ENCODE measurements around the gene KCNQ1OT1. TPM values are rescaled to one million over a fixed set of nuclear protein-coding genes. Genes with fewer than 3 reads are reported as not detected.
"Not testable (repeated sequence)": the region's sequence is repeated elsewhere in the genome, so short reads cannot be mapped to it uniquely, and the experiment has no call there.

Gene KCNQ1OT1
- total RNA-seq, 2 donors from 2014 or later: 0.26 to 0.35 TPM

GRCh38 chr11:2647167-2647566, 52.6 kb downstream of the KCNQ1OT1 start:
- H3K36me3 Mint-ChIP-seq (ENCODE audit: insufficient read depth in 2 of 2): peaks cover 30 to 42% of the 10 kb centered on the region in 2 donors
- H3K4me3 Mint-ChIP-seq: no peak overlapping the region

GRCh38 chr11:2645779-2646118, 54.0 kb downstream of the KCNQ1OT1 start:
- H3K27ac Mint-ChIP-seq: no peak overlapping the region
- peaks cover 29 to 35% of the 10 kb centered on the region in 2 donors for H3K9me3 Mint-ChIP-seq
- H3K4me3 Mint-ChIP-seq: no peak overlapping the region
- H3K36me3 Mint-ChIP-seq (ENCODE audit: insufficient read depth in 2 of 2): peaks cover 26 to 50% of the 10 kb centered on the region in 2 donors
- ATAC-seq (replicated peaks in 1 of 2) (no peak), DNase-seq (no peak)
- no peaks in the 10 kb centered on the region for H3K27me3 Mint-ChIP-seq (ENCODE audit: low read depth)
- no peaks in the 10 kb centered on the region for H3K4me1 Mint-ChIP-seq (ENCODE audit: low read depth)

More at GRCh38 chr11:2647167-2647566, 52.6 kb downstream of the KCNQ1OT1 start:
- H3K9me3 Mint-ChIP-seq: peaks cover 26 to 35% of the 10 kb centered on the region in 2 donors
- ATAC-seq (replicated peaks in 1 of 2) (no peak), DNase-seq (no peak)
- H3K27me3 Mint-ChIP-seq (ENCODE audit: low read depth): no peaks in the 10 kb centered on the region
- H3K4me1 Mint-ChIP-seq (ENCODE audit: low read depth): no peaks in the 10 kb centered on the region
- H3K27ac Mint-ChIP-seq: no peak overlapping the region

- Mint-ChIP-seq H3K4me1 (ENCODE audit: low read depth) (no peaks in the 10 kb centered on the region), H3K4me3 (no peak overlapping the region), H3K9me3 (peaks cover 26 to 33% of the 10 kb centered on the region in 2 donors), H3K36me3 (ENCODE audit: insufficient read depth in 2 of 2) (peaks cover 25 to 52% of the 10 kb centered on the region in 2 donors), H3K27me3 (ENCODE audit: low read depth) (no peaks in the 10 kb centered on the region), H3K27ac (no peak overlapping the region)
- DNase-seq (no peak), ATAC-seq (replicated peaks in 1 of 2) (no peak)
Observed at GRCh38 chr11:2644844-2645778, 54.7 kb downstream of the KCNQ1OT1 start.

GRCh38 chr11:2643746-2644145, 56.0 kb downstream of the KCNQ1OT1 start:
- Mint-ChIP-seq H3K4me3 (no peak overlapping the region), H3K9me3 (peaks cover 24 to 30% of the 10 kb centered on the region in 2 donors), H3K36me3 (ENCODE audit: insufficient read depth in 2 of 2) (peaks cover 21 to 45% of the 10 kb centered on the region in 2 donors), H3K4me1 (ENCODE audit: low read depth) (no peaks in the 10 kb centered on the region), H3K27ac (no peak overlapping the region), H3K27me3 (ENCODE audit: low read depth) (no peaks in the 10 kb centered on the region)
- no peak for ATAC-seq (replicated peaks in 1 of 2)
- no peak for DNase-seq

- no peaks in the 10 kb centered on the region for H3K27me3 Mint-ChIP-seq (ENCODE audit: low read depth)
- H3K36me3 Mint-ChIP-seq (ENCODE audit: insufficient read depth in 2 of 2): peaks cover 22 to 45% of the 10 kb centered on the region in 2 donors
- DNase-seq (no peak), ATAC-seq (replicated peaks in 1 of 2) (no peak)
- no peaks in the 10 kb centered on the region for H3K4me1 Mint-ChIP-seq (ENCODE audit: low read depth)
- H3K9me3 Mint-ChIP-seq: peaks cover 29 to 31% of the 10 kb centered on the region in 2 donors
- no peak overlapping the region for H3K27ac Mint-ChIP-seq
- H3K4me3 Mint-ChIP-seq: no peak overlapping the region
Observed at GRCh38 chr11:2641623-2642022, 58.2 kb downstream of the KCNQ1OT1 start.

- DNase-seq; H3K27ac Mint-ChIP-seq; H3K4me1 Mint-ChIP-seq (ENCODE audit: low read depth); ATAC-seq (replicated peaks in 1 of 2); H3K4me3 Mint-ChIP-seq; H3K27me3 Mint-ChIP-seq (ENCODE audit: low read depth): not testable (repeated sequence)
- Mint-ChIP-seq H3K36me3 (ENCODE audit: insufficient read depth in 2 of 2) (peaks cover 27 to 46% of the 10 kb centered on the region in 2 donors), H3K9me3 (peaks cover 29 to 34% of the 10 kb centered on the region in 2 donors)
Observed at GRCh38 chr11:2639763-2640162, 60.0 kb downstream of the KCNQ1OT1 start.

- DNase-seq (no peak), ATAC-seq (replicated peaks in 1 of 2) (no peak)
- no peaks in the 10 kb centered on the region for H3K27me3 Mint-ChIP-seq (ENCODE audit: low read depth)
- peaks cover 14 to 22% of the 10 kb centered on the region in 2 donors for H3K9me3 Mint-ChIP-seq
- H3K4me1 Mint-ChIP-seq (ENCODE audit: low read depth): no peaks in the 10 kb centered on the region
- H3K36me3 Mint-ChIP-seq (ENCODE audit: insufficient read depth in 2 of 2): peaks cover 22 to 27% of the 10 kb centered on the region in 2 donors
- no peak overlapping the region for H3K4me3 Mint-ChIP-seq
- no peak overlapping the region for H3K27ac Mint-ChIP-seq
Observed at GRCh38 chr11:2631161-2631560, 68.6 kb downstream of the KCNQ1OT1 start.

GRCh38 chr11:2630679-2631078, 69.1 kb downstream of the KCNQ1OT1 start:
- DNase-seq (no peak), ATAC-seq (replicated peaks in 1 of 2) (no peak)
- Mint-ChIP-seq H3K4me3 (no peak overlapping the region), H3K36me3 (ENCODE audit: insufficient read depth in 2 of 2) (peaks cover 20 to 23% of the 10 kb centered on the region in 2 donors), H3K9me3 (peaks cover 14 to 18% of the 10 kb centered on the region in 2 donors), H3K27ac (no peak overlapping the region), H3K4me1 (ENCODE audit: low read depth) (no peaks in the 10 kb centered on the region), H3K27me3 (ENCODE audit: low read depth) (no peaks in the 10 kb centered on the region)

- DNase-seq: no peak
- no peak for ATAC-seq (replicated peaks in 1 of 2)
- H3K27me3 Mint-ChIP-seq (ENCODE audit: low read depth): no peaks in the 10 kb centered on the region
- H3K4me3 Mint-ChIP-seq: no peak overlapping the region
- no peaks in the 10 kb centered on the region for H3K4me1 Mint-ChIP-seq (ENCODE audit: low read depth)
- peaks cover 2 to 4% of the 10 kb centered on the region in 2 donors for H3K36me3 Mint-ChIP-seq (ENCODE audit: insufficient read depth in 2 of 2)
- H3K27ac Mint-ChIP-seq: no peak overlapping the region
- peaks cover 2 to 4% of the 10 kb centered on the region in 2 donors for H3K9me3 Mint-ChIP-seq
Observed at GRCh38 chr11:2625183-2625582, 74.6 kb downstream of the KCNQ1OT1 start.

GRCh38 chr11:2621894-2622293, 77.9 kb downstream of the KCNQ1OT1 start:
- ATAC-seq (replicated peaks in 1 of 2) (no peak), DNase-seq (no peak)
- Mint-ChIP-seq H3K27me3 (ENCODE audit: low read depth) (no peaks in the 10 kb centered on the region), H3K36me3 (ENCODE audit: insufficient read depth in 2 of 2) (peaks cover 0 to 2% of the 10 kb centered on the region in 2 donors), H3K9me3 (no peaks in the 10 kb centered on the region), H3K4me1 (ENCODE audit: low read depth) (no peaks in the 10 kb centered on the region), H3K27ac (peak overlapping the region; percentile 54), H3K4me3 (peak overlapping the region in 1 of 2 donors; percentile 29)

- Mint-ChIP-seq H3K4me3 (no peak overlapping the region), H3K4me1 (ENCODE audit: low read depth) (no peaks in the 10 kb centered on the region), H3K9me3 (peaks cover 3 to 6% of the 10 kb centered on the region in 2 donors), H3K27ac (no peak overlapping the region), H3K36me3 (ENCODE audit: insufficient read depth in 2 of 2) (peaks cover 5 to 11% of the 10 kb centered on the region in 2 donors), H3K27me3 (ENCODE audit: low read depth) (no peaks in the 10 kb centered on the region)
- no peak for DNase-seq
- no peak for ATAC-seq (replicated peaks in 1 of 2)
Observed at GRCh38 chr11:2612884-2613571, 86.8 kb downstream of the KCNQ1OT1 start.

GRCh38 chr11:2609345-2609744, 90.4 kb downstream of the KCNQ1OT1 start:
- Mint-ChIP-seq H3K27ac (no peak overlapping the region), H3K27me3 (ENCODE audit: low read depth) (no peaks in the 10 kb centered on the region), H3K4me1 (ENCODE audit: low read depth) (no peaks in the 10 kb centered on the region), H3K9me3 (peaks cover 3 to 8% of the 10 kb centered on the region in 2 donors), H3K4me3 (no peak overlapping the region), H3K36me3 (ENCODE audit: insufficient read depth in 2 of 2) (peaks cover 5 to 14% of the 10 kb centered on the region in 2 donors)
- DNase-seq (no peak), ATAC-seq (replicated peaks in 1 of 2) (no peak)

GRCh38 chr11:2599561-2600189, 100.1 kb downstream of the KCNQ1OT1 start:
- no peak for ATAC-seq (replicated peaks in 1 of 2)
- H3K9me3 Mint-ChIP-seq: peaks cover 3 to 6% of the 10 kb centered on the region in 2 donors
- peaks cover 2 to 14% of the 10 kb centered on the region in 2 donors for H3K36me3 Mint-ChIP-seq (ENCODE audit: insufficient read depth in 2 of 2)
- H3K4me3 Mint-ChIP-seq: no peak overlapping the region
- no peak overlapping the region for H3K27ac Mint-ChIP-seq
- no peaks in the 10 kb centered on the region for H3K4me1 Mint-ChIP-seq (ENCODE audit: low read depth)
- no peak for DNase-seq
- no peaks in the 10 kb centered on the region for H3K27me3 Mint-ChIP-seq (ENCODE audit: low read depth)
